ENCODE data around the gene UBA1. TPM values are rescaled to one million over a fixed set of nuclear protein-coding genes. Genes with fewer than 3 reads are reported as not detected.

UBA1 gene
- total RNA-seq, 4 donors from 2014 or later: 126 to 238 (median 153) TPM

GRCh38 chrX:47189906-47190305 lies 3.7 kb upstream of the UBA1 start:
- H3K27me3 ChIP-seq: no peaks in the 10 kb centered on the region
- peaks cover 0 to 24% (median 8%) of the 10 kb centered on the region in 3 donors for H3K36me3 ChIP-seq
- intact Hi-C loops (cut with DNase I): no loop called here
- H3K4me1 ChIP-seq: peaks cover 13 to 36% (median 14%) of the 10 kb centered on the region in 3 donors
- no peak for DNase-seq
- H3K9me3 ChIP-seq: no peaks in the 10 kb centered on the region
- no peak overlapping the region for H3K27ac ChIP-seq
- WGBS, 2 donors: 63 to 76% methylated on average over 4 to 13 of the region's 19 CpGs
- TF ChIP-seq POLR2A (IDR thresholded peaks at IDR 0.05): no peak
- TF ChIP-seq, protein P1, sequence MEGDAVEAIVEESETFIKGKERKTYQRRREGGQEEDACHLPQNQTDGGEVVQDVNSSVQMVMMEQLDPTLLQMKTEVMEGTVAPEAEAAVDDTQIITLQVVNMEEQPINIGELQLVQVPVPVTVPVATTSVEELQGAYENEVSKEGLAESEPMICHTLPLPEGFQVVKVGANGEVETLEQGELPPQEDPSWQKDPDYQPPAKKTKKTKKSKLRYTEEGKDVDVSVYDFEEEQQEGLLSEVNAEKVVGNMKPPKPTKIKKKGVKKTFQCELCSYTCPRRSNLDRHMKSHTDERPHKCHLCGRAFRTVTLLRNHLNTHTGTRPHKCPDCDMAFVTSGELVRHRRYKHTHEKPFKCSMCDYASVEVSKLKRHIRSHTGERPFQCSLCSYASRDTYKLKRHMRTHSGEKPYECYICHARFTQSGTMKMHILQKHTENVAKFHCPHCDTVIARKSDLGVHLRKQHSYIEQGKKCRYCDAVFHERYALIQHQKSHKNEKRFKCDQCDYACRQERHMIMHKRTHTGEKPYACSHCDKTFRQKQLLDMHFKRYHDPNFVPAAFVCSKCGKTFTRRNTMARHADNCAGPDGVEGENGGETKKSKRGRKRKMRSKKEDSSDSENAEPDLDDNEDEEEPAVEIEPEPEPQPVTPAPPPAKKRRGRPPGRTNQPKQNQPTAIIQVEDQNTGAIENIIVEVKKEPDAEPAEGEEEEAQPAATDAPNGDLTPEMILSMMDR (IDR thresholded peaks at IDR 0.05): no peak
- H3K4me3 ChIP-seq: no peak overlapping the region

DNA sequence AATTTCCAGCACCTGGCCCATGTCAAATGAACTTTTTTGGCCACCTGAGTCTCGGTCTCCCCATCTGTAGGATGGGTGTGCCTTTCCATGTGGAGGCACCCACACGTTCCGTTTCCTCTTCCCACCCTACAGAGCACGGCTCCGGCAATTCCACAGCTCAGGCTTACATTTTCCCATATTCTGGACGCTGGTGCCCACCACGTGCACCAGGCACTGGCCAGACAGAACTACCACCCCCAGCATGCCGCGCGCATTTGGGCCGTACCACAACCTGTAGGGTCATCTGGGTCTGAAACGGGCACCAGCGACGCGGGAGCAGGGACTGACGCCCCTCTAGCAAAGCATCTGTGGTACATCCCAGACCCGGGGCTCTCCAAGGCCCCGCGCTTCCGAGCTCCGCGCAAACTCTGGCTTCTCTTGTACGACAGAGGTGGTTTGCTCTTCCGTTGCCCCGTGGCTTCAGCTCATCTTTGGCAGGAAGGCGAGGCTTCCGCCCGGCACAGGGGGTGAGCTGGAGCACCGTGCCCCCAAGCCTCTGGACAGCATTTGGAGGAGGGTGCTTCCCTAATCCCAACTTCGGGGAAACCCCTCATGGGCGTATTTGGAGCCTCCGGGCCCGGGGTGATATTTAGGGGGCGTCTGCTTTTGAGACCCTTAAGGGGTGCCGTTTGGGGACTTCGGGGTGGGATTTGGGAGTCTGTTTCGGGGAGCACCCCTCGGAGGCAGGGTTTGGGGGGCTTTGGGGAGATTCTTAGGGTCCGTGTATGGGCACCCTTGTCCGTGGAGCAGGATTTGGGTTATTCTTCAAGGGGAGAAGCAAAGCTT lies 3.0 kb upstream of the UBA1 start:
- peak overlapping the region; percentile 52 to 71 (median 60) for H3K4me3 ChIP-seq
- H3K4me1 ChIP-seq: peaks cover 21 to 43% (median 22%) of the 10 kb centered on the region in 3 donors
- peak; percentile 43 for DNase-seq
- intact Hi-C loops (cut with DNase I): no loop called here
- H3K9me3 ChIP-seq: no peaks in the 10 kb centered on the region
- peak in 2 of 4 donors; percentile 42 to 68 for TF ChIP-seq POLR2A (IDR thresholded peaks at IDR 0.05)
- TF ChIP-seq, protein P1 (IDR thresholded peaks at IDR 0.05): peak in 1 of 6 experiments; percentile 17
- H3K27me3 ChIP-seq: no peaks in the 10 kb centered on the region
- peak overlapping the region; percentile 62 to 85 (median 80) for H3K27ac ChIP-seq
- peaks cover 0 to 16% (median 8%) of the 10 kb centered on the region in 3 donors for H3K36me3 ChIP-seq
- WGBS, 2 donors: 20% methylated on average over 10 of the region's 40 CpGs; no CpG with 5 or more reads in 1 of the 2 donors

- Histone ChIP-seq H3K27ac (peak overlapping the region; percentile 62 to 85 (median 80)), H3K9me3 (no peaks in the 10 kb centered on the region), H3K36me3 (peaks cover 0 to 9% (median 2%) of the 10 kb centered on the region in 3 donors), H3K4me1 (peaks cover 27 to 50% (median 27%) of the 10 kb centered on the region in 3 donors), H3K27me3 (no peaks in the 10 kb centered on the region), H3K4me3 (peak overlapping the region; percentile 52 to 71 (median 60))
- DNase-seq: no peak
- 33% methylated on average over 17 of the region's 26 CpGs; no CpG with 5 or more reads in 1 of the 2 donors for WGBS, 2 donors
- peak in 1 of 4 donors; percentile 6 for TF ChIP-seq POLR2A (IDR thresholded peaks at IDR 0.05)
- TF ChIP-seq, protein P1 (IDR thresholded peaks at IDR 0.05): no peak
- intact Hi-C loops (cut with DNase I): no loop called here
These were observed 2.3 kb upstream of the UBA1 start for GRCh38 chrX:47191331-47191730.

GRCh38 chrX:47191806-47192401 lies 1.7 kb upstream of the UBA1 start:
- no peak for TF ChIP-seq POLR2A (IDR thresholded peaks at IDR 0.05)
- TF ChIP-seq, protein P1 (IDR thresholded peaks at IDR 0.05): no peak
- H3K4me3 ChIP-seq: peak overlapping the region in 3 of 4 donors; percentile 59 to 71 (median 61)
- H3K4me1 ChIP-seq: peaks cover 27 to 56% (median 33%) of the 10 kb centered on the region in 3 donors
- DNase-seq: no peak
- 61 to 73% methylated on average over 5 to 15 of the region's 16 CpGs for WGBS, 2 donors
- H3K9me3 ChIP-seq: no peaks in the 10 kb centered on the region
- no peaks in the 10 kb centered on the region for H3K27me3 ChIP-seq
- H3K36me3 ChIP-seq: peaks cover 0 to 4% (median 0%) of the 10 kb centered on the region in 3 donors
- H3K27ac ChIP-seq: peak overlapping the region; percentile 62 to 85 (median 80)
- intact Hi-C loops (cut with DNase I): no loop called here
